K562 (cell line): ENCODE results near the gene SMIM35. TPM values are rescaled to one million over a fixed set of nuclear protein-coding genes. Genes with fewer than 3 reads are reported as not detected.

Experiments
- ADNP ChIP-seq: fragments of 200-800 bp; sonication (Bioruptor generic); IDR thresholded peaks from 2 replicates; pipeline ENCODE4 v1.6.1; 2016; ENCODE audit warnings: missing genetic modification characterization, missing compliant biosample characterization
- EP300 ChIP-seq: IDR thresholded peaks from 2 replicates; pipeline ENCODE4 v1.6.1; 2012; ENCODE audit warnings: low read length, improper control_type of control experiment
- ERF ChIP-seq: fragments of 450-650 bp; formaldehyde crosslinking; IDR thresholded peaks from 2 replicates; pipeline ENCODE4 v1.4.0; 2020; ENCODE audit warnings: mild to moderate bottlenecking, mixed read lengths
- FOXA1 ChIP-seq: fragments of 450-650 bp; IDR thresholded peaks from 2 replicates; pipeline ENCODE4 v1.6.1; 2016; ENCODE audit warnings: mild to moderate bottlenecking, borderline replicate concordance
- HNRNPLL ChIP-seq: fragments of 200-400 bp; formaldehyde crosslinking; IDR thresholded peaks from 2 replicates; pipeline ENCODE4 v1.6.1; 2017; ENCODE audit warnings: low read length, low read depth, mild to moderate bottlenecking; ENCODE audit not compliant: poor library complexity, severe bottlenecking
- JUND ChIP-seq, 2 experiments: IDR thresholded peaks; 2 replicates in 1 of 2; 3 replicates in 1 of 2; pipeline ENCODE4 v1.6.1; 2011; ENCODE audit warnings: borderline replicate concordance in 2 of 2, low read depth in 2 of 2, low read length in 2 of 2, improper control_type of control experiment in 1 of 2, missing biosample characterization in 1 of 2, missing genetic modification characterization in 1 of 2, missing genetic modification reagents in 1 of 2
- MAFK ChIP-seq: IDR thresholded peaks from 2 replicates; pipeline ENCODE4 v1.6.1; 2011; ENCODE audit warnings: low read length, improper control_type of control experiment
- MYC ChIP-seq, 2 experiments: fragments of 250-450 bp in 1 of 2; sonication (Bioruptor Pico) in 1 of 2; IDR thresholded peaks; 2 replicates each; pipeline versions ENCODE4 v1.5.1 to v1.6.1; 2012 to 2021; ENCODE audit warnings: low read depth in 2 of 2, borderline replicate concordance in 1 of 2, improper control_type of control experiment in 1 of 2, low read length in 1 of 2, mild to moderate bottlenecking in 1 of 2, moderate library complexity in 1 of 2
- NCOA1 ChIP-seq: fragments of 450-650 bp; IDR thresholded peaks from 2 replicates; pipeline ENCODE4 v1.6.1; 2016; ENCODE audit warnings: low read depth
- NCOA2 ChIP-seq, 2 experiments: fragments of 450-650 bp; IDR thresholded peaks; 2 replicates each; pipeline ENCODE4 v1.6.1; 2018; ENCODE audit warnings: mild to moderate bottlenecking in 2 of 2, moderate library complexity in 1 of 2; ENCODE audit not compliant: partially characterized antibody in 2 of 2
- PHF20 ChIP-seq: fragments of 450-650 bp; IDR thresholded peaks from 2 replicates; pipeline ENCODE4 v1.6.1; 2018; ENCODE audit not compliant: partially characterized antibody
- PHF8 ChIP-seq: fragments of 200-600 bp; sonication (generic); IDR thresholded peaks from 2 replicates; pipeline ENCODE4 v1.6.1; 2012; ENCODE audit warnings: mixed run types, mild to moderate bottlenecking, inconsistent platforms, low read length, moderate library complexity, borderline replicate concordance
- RCOR1 ChIP-seq, 2 experiments: IDR thresholded peaks; 2 replicates each; pipeline ENCODE4 v1.6.1; 2012; ENCODE audit warnings: low read depth in 2 of 2, low read length in 2 of 2, borderline replicate concordance in 1 of 2, improper control_type of control experiment in 1 of 2
- RFX7 ChIP-seq: fragments of 250-450 bp; sonication (Bioruptor Pico); IDR thresholded peaks from 2 replicates; pipeline ENCODE4 v1.5.1; 2021; ENCODE audit warnings: mild to moderate bottlenecking
- SETDB1 ChIP-seq: IDR thresholded peaks from one replicate; pipeline ENCODE4 v1.6.1; 2012; ENCODE audit warnings: low read length, control low read depth, inconsistent platforms
- SOX6 ChIP-seq: fragments of 450-650 bp; IDR thresholded peaks from 2 replicates; pipeline ENCODE4 v1.6.1; 2014; ENCODE audit warnings: mild to moderate bottlenecking
- TBP ChIP-seq: optimal IDR thresholded peaks from 2 replicates; pipeline ENCODE3; 2011; ENCODE audit warnings: low read depth, low read length, improper control_type of control experiment
- TCFL5 ChIP-seq: fragments of 250-450 bp; sonication (Bioruptor Pico); conservative IDR thresholded peaks from 2 replicates; pipeline ENCODE4 v1.6.1; 2021; ENCODE audit warnings: mild to moderate bottlenecking, moderate library complexity, matching md5 sums
- TRIM24 ChIP-seq, 2 experiments: fragments of 450-650 bp; IDR thresholded peaks; 2 replicates each; pipeline ENCODE4 v1.6.1; 2016
- ZFP36 ChIP-seq: fragments of 150-350 bp; IDR thresholded peaks from 2 replicates; pipeline ENCODE4 v1.6.1; 2018; ENCODE audit warnings: low read length, low read depth; ENCODE audit not compliant: partially characterized antibody
- ZNF133 ChIP-seq: fragments of 250-450 bp; sonication (Bioruptor Pico); IDR thresholded peaks from 2 replicates; pipeline ENCODE4 v1.4.0; 2020; ENCODE audit warnings: mild to moderate bottlenecking
- ZNF143 ChIP-seq: sonication (generic); formaldehyde crosslinking; IDR thresholded peaks from 2 replicates; pipeline ENCODE4 v1.9.0; 2022; ENCODE audit warnings: mild to moderate bottlenecking, missing genetic modification reagents
- ZNF436 ChIP-seq: fragments of 250-450, 450-650 bp; sonication (Bioruptor Pico); formaldehyde crosslinking; IDR thresholded peaks from 2 replicates; pipeline ENCODE4 v1.7.0; 2020; ENCODE audit warnings: mild to moderate bottlenecking
- polyA plus RNA-seq, 8 experiments: library from polyadenylated mRNA; depleted of rRNA in 4 of 8; stranded (reverse) in 5 of 8; unstranded in 3 of 8; fragments of >200 nt; fragmentation: Nextera tagmentation in 2 of 8; fragmentation: Illumina TruSeq in 1 of 8; extraction: Ambion mirVana in 2 of 8; extraction: Trizol in 1 of 8; gene quantifications; 2 replicates each; pipeline versions ENCODE4 v1.2.1 to v1.2.3, GENCODE V29; 2011 to 2014; ENCODE audit warnings: inconsistent platforms in 1 of 8, missing spikeins in 1 of 8
- total RNA-seq, 7 experiments: library from RNA; depleted of rRNA in 6 of 7; stranded (reverse); fragments of >200 nt in 6 of 7; fragmentation: Illumina TruSeq in 2 of 7; extraction: Trizol in 2 of 7; gene quantifications; 2 replicates each; pipeline versions ENCODE4 v1.2.1 to v1.2.3, GENCODE V29; 2011 to 2021; ENCODE audit warnings: low replicate concordance in 1 of 7
- TF ChIP-seq, protein P1 (sequence below): sonication (generic); formaldehyde crosslinking; IDR thresholded peaks from 2 replicates; pipeline ENCODE4 v1.8.1; 2023; ENCODE audit warnings: mild to moderate bottlenecking, missing genetic modification reagents, moderate library complexity
- TF ChIP-seq, protein P2 (sequence below): sonication (generic); formaldehyde crosslinking; IDR thresholded peaks from 2 replicates; pipeline ENCODE4 v1.8.0; 2022; ENCODE audit warnings: missing genetic modification reagents, mild to moderate bottlenecking, borderline replicate concordance

SMIM35 gene
- total and polyA plus RNA-seq, 9 of the 15 experiments (the other 6 are each of a cell fraction or from before 2014, with no cell fraction given) = 0.03 TPM; not detected in 7

DNA sequence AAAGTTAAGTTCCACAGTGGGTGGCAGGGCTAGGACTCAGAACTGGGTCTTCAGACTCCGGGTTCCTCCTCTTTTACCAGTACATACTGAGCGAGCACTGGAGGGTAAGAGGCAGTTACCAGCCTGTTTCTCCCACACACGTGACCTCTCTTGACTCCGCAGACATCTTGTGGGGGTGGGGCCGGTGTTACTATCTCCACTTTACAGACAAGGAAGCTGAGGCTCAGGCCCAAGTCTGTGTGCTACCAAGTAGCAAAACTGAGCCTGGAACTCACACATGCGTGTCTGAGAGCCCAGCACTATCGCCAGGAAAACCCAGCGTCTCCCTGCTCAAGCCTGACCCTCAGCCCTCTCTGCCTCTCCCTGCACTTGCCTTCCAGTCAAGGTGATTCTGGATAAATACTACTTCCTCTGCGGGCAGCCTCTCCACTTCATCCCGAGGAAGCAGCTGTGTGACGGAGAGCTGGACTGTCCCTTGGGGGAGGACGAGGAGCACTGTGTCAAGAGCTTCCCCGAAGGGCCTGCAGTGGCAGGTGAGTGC lies 16.0 kb upstream of the SMIM35 start (continued):
- TF ChIP-seq, protein P1, sequence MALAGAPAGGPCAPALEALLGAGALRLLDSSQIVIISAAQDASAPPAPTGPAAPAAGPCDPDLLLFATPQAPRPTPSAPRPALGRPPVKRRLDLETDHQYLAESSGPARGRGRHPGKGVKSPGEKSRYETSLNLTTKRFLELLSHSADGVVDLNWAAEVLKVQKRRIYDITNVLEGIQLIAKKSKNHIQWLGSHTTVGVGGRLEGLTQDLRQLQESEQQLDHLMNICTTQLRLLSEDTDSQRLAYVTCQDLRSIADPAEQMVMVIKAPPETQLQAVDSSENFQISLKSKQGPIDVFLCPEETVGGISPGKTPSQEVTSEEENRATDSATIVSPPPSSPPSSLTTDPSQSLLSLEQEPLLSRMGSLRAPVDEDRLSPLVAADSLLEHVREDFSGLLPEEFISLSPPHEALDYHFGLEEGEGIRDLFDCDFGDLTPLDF (CRISPR knock-in tag) = no peak
- peak; percentile 52 for TF ChIP-seq TBP
- TF ChIP-seq ZFP36 = peak; percentile 23
- TF ChIP-seq PHF20 = peak; percentile 26
- no peak for TF ChIP-seq TCFL5
- peak; percentile 15; the same call in 1 of the 2 replicates for TF ChIP-seq MAFK
- TF ChIP-seq HNRNPLL = peak; percentile 7
- TF ChIP-seq EP300 = peak; percentile 86
- TF ChIP-seq, protein P2, sequence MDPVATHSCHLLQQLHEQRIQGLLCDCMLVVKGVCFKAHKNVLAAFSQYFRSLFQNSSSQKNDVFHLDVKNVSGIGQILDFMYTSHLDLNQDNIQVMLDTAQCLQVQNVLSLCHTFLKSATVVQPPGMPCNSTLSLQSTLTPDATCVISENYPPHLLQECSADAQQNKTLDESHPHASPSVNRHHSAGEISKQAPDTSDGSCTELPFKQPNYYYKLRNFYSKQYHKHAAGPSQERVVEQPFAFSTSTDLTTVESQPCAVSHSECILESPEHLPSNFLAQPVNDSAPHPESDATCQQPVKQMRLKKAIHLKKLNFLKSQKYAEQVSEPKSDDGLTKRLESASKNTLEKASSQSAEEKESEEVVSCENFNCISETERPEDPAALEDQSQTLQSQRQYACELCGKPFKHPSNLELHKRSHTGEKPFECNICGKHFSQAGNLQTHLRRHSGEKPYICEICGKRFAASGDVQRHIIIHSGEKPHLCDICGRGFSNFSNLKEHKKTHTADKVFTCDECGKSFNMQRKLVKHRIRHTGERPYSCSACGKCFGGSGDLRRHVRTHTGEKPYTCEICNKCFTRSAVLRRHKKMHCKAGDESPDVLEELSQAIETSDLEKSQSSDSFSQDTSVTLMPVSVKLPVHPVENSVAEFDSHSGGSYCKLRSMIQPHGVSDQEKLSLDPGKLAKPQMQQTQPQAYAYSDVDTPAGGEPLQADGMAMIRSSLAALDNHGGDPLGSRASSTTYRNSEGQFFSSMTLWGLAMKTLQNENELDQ = no peak
- TF ChIP-seq TRIM24 (IDR thresholded peaks at IDR 0.05) = peak; percentile 19 to 28; a peak in 2 of 4 replicates
- TF ChIP-seq JUND (IDR thresholded peaks at IDR 0.05; ENCODE audit: borderline replicate concordance, low read depth, low read length) = peak; percentile 41
- no peak; the same call in 2 of the 3 replicates for TF ChIP-seq JUND (tag; IDR thresholded peaks at IDR 0.05; ENCODE audit: borderline replicate concordance, low read depth, low read length)
- no peak for TF ChIP-seq NCOA2 (IDR thresholded peaks at IDR 0.05; ENCODE audit: partially characterized antibody in 2 of 2)
- TF ChIP-seq PHF8 = peak; percentile 21; the same call in 1 of the 2 replicates
- TF ChIP-seq ERF = no peak
- no peak for TF ChIP-seq SETDB1
- TF ChIP-seq ZNF436 (CRISPR knock-in tag) = no peak
- TF ChIP-seq FOXA1 = no peak
- TF ChIP-seq RCOR1 (IDR thresholded peaks at IDR 0.05; ENCODE audit: borderline replicate concordance in 1 of 2, low read depth in 2 of 2, low read length in 2 of 2) = peak in 1 of 2 experiments; percentile 79; a peak in 3 of 4 replicates
- no peak for TF ChIP-seq ZNF133 (CRISPR knock-in tag)
- peak; percentile 40; the same call in 1 of the 2 replicates for TF ChIP-seq MYC (IDR thresholded peaks at IDR 0.05; ENCODE audit: low read depth, low read length)
- TF ChIP-seq MYC (CRISPR knock-in tag; IDR thresholded peaks at IDR 0.05; ENCODE audit: borderline replicate concordance, low read depth) = no peak
- TF ChIP-seq SOX6 = 0 out of 2 replicates have a peak, but pooled peaks have one; percentile 34
- peak; percentile 48 for TF ChIP-seq NCOA1
- peak; percentile 81 for TF ChIP-seq ADNP (tag)
- no peak for TF ChIP-seq RFX7 (CRISPR knock-in tag)
- TF ChIP-seq ZNF143 (CRISPR knock-in tag) = no peak
